NCI-H460 (cell line): ENCODE measurements around the gene KCTD3. TPM values are rescaled to one million over a fixed set of nuclear protein-coding genes. Genes with fewer than 3 reads are reported as not detected.

ENCODE experiments used
- DNase-seq: peaks from one replicate; pipeline ENCODE4 v3.0.0-alpha.2; 2016; ENCODE audit warnings: low read depth; ENCODE audit errors: extremely low read depth
- total RNA-seq: library from RNA; depleted of rRNA; stranded (reverse); fragments of >200 nt; shearing (Covaris generic); gene quantifications from 2 replicates; pipeline ENCODE4 v1.2.3, GENCODE V29; 2014

Gene KCTD3
- total RNA-seq, 1 experiment from 2014 or later = 83.5 TPM

DNA sequence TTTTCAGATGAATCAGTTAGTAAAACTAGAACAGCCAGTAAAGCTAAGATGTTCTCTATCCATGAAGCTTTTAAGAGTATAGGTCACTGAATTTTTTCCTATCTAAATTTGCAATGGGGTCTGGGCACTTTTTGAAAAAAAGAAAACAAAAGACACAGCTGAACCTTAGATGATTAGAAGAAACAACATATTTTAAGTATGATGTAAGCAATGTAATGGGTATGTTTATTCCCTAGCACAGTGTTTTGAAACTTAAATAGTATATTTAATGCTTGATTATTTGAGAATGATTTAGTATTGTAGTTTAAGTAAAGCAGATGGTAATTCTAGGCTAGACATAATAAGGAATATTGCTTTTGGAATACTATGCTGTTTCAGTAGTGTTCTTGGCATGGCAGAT is 36.2 kb downstream of the KCTD3 start:
- DNase-seq = no peak

DNA sequence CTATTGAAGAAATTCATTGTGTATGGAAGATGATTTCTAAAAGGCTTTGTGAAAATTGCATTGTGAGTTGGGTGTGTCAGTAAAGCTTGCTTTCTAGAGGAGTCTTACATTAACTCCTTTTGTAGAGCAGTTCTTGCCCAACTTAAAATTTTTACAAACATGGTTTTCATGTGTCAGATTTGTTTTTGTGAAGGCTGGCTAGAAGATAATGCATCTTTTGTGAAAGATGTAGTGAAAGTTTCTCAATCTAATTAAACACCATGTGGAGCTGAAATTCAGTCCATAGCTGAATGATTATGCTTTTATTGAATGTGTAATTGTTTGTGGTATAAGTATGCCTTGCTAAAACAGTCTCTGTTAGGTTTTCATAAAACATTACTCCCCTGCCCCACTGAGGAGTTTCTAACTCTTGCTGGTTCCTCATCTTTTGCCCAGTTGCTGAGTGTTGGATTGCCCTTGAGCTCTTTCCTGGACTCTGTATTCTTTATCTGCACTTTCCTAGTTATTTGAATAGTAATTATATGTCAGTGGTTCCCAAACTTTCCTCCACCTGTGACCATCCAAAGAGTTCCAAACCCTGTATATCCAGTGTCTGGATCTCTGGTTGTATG is 38.0 kb downstream of the KCTD3 start:
- no peak for DNase-seq

DNA sequence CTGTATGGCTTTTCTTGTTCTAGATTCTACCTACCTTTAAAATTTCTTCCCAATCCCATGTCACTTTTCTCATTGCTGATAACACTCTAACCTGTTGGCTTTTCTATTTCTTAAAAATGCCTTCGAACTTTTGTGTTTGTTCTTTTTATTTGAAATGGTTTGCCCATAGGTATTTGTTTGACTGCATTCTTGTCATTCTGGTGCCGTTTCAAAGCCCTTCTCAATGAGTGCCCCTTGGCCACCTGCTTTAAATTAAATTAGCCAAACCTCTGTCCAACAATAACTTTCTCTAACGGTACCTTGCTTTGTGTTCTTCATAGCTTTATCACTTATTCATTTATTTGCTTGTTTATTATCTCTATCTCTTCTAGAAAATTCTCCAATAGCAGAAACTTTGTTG is 38.9 kb downstream of the KCTD3 start:
- DNase-seq = no peak

- no peak for DNase-seq
These were observed 39.6 kb downstream of the KCTD3 start for GRCh38 chr1:215606564-215607168.

- no peak for DNase-seq
These were observed 40.3 kb downstream of the KCTD3 start for GRCh38 chr1:215607412-215607811.

DNA sequence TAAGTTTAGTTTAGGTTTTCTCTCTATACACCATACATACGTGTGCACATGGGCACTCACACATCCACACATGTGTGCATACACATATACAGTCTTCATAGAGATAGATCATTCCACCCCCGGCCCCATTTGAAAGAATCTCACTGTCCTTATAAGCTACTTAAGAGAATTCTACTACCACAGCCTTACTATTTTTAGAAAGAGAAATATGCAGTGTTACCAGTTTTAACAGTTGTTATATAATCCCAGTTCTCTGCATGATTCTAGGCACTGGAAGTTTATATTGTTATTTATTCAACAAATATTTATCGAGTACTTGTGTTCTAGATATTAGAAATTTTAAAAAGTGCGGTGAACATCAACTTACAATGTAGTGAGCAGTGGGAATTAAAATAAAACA is 41.5 kb downstream of the KCTD3 start:
- no peak for DNase-seq

DNA sequence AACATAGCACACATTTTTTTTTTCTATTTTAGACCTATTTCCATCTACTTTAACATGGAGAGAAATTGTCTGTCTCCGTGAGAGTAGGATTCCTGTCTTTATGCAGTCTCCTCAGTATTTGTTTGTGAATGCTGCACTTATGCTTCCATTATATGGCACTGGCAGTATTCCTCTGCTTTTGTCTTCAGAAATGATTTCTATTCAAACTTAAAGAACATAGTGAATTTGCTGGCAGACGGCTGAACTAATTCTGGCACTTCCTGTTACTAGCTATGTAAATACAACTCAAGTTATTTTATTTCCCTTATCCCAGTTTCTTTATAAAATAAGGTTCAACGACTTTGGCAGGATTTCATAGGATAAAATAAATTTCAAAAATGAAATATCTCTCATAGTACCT is 45.3 kb downstream of the KCTD3 start:
- DNase-seq = no peak

DNA sequence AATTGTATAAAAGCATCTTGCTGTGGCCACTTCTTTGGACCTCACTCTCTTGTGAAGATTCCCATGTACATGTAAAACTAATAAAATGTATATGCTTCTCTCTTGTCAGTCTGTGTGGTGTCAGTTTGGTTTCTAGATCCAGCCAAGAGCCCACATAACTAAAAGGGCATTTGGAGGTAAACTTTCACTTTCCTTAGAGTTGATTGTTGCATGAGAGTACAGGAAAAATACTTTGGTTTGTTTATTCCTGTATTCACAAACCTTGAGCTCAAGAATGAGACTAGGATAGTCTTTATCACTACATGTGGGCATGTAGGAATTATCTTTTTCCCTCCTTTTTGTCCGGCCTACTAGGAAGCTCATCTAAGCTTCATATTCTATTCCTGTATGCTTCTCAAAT is 50.9 kb downstream of the KCTD3 start:
- no peak for DNase-seq

- DNase-seq = no peak
These were observed 56.1 kb downstream of the KCTD3 start for GRCh38 chr1:215623162-215623561.

DNA sequence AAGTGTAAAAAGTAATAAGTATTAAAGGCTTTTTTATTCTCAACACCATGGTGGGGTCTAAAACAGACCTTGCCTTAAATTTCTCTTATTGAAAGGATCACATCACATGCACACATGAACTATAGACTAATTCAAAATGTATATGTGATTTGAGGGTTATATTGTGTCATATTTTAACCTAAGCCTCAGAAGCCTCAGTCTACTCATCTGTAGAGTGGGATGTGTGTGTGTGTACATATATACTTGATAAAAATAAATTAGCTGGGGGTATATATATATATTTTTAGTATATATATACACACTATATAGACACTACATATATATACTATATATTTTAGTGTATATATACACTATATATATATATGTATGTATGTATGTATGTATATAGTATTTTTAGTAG is 58.8 kb downstream of the KCTD3 start:
- DNase-seq = no peak

DNA sequence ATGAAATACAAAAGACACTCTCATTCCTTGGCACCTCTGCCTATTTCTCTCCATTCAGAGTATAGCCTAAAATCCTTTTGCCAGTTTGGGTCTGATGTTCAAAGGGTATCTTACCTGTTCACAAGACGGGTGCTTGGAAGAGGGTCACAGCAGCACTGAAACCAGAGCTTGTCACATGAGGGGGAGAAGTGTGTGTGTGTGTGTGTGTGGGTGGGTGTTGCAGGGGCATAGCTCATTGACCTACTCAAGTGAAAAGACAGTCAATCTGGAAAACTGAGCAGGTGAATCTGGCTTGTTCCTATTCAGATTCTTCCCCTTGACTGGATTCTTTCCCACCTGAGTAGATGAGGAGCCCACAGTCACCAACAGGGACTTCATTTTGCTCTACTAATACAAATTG is 63.9 kb downstream of the KCTD3 start:
- no peak for DNase-seq

DNA sequence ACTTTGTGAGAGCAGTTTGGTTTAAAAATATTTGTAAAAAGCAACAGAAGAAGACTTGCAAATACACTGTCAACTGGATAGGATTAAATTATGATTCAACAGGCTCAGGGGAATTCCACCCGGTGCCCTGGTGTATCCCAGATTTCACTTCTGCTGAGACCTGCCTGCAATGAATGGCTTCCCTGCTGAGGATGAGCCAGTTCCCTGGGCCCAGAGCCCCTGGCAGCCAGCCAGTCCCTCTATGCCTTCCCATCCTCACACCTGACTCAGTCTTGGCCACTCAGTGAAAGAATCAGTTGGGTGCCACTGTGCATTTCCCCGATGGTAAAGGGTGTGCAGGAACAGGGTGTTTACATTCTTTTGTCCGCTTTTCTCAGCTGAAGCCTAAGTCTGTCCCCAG is 64.4 kb downstream of the KCTD3 start:
- no peak for DNase-seq

GRCh38 chr1:215635827-215636226 is 68.7 kb downstream of the KCTD3 start:
- DNase-seq = no peak

DNA sequence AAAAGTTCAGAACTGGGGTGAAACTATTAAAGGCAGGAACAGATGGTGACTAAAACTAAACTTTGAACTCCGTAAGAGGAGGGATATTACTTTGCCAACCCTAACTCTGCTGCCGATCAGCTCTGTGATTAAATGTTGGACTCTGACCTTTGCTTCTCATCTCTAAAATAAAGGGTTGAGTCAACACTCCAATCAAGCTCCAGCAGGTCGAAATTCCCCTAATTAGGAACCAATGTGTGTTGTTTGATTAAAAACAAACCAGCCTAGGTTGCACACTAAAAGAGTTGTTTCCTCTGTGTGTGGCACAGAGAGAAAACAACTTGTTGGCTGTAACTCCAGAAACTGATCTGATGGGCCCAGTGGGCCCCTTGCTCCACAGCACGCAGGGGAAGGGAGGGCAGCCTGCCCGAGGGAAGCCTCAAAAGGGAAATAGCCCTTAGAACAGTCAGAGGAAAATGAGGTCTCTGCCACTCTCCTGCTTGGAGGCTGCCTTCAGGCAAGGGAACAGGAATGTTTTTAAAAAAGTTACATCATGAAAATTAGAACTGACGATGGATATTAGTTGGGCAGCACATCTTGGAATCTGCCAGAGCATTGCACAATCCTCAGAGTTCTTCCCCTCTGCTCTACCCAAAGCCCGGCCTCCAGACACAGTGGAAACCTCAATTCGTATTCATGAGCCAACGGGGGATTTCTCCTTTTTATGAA is 69.3 kb downstream of the KCTD3 start:
- no peak for DNase-seq

DNA sequence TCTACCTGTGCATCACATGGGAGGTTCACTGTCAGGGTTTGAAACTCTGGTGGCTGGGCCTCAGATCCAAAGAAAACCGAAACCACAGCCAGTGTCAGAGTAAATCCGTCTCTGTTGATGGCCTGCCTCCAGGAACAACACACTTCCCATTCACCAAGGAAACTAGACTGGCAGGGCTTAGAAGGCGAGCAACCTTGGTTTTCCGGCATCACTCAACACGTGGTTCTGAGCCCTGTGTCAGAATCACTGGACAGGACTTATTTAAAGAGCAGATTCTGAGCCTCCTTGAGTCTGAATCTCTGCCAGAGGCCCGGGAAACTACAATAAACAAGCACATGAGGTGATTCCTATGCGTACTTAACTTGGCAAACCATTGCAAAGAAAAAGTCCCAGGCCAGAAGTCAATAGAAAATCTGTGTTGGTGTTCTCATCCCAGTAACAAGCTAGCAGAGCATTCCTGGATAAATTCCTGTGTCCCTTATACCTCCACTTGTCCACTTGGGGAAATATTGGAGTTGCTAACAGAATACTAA is 70.0 kb downstream of the KCTD3 start:
- no peak for DNase-seq

- DNase-seq = no peak
These were observed 73.5 kb downstream of the KCTD3 start for GRCh38 chr1:215640429-215641148.

GRCh38 chr1:215643592-215644321 is 76.7 kb downstream of the KCTD3 start:
- no peak for DNase-seq

- DNase-seq = no peak
These were observed 78.1 kb downstream of the KCTD3 start for GRCh38 chr1:215645182-215645581.

GRCh38 chr1:215645861-215646260 is 78.8 kb downstream of the KCTD3 start:
- no peak for DNase-seq

GRCh38 chr1:215647738-215648137 is 80.6 kb downstream of the KCTD3 start:
- DNase-seq = no peak

DNA sequence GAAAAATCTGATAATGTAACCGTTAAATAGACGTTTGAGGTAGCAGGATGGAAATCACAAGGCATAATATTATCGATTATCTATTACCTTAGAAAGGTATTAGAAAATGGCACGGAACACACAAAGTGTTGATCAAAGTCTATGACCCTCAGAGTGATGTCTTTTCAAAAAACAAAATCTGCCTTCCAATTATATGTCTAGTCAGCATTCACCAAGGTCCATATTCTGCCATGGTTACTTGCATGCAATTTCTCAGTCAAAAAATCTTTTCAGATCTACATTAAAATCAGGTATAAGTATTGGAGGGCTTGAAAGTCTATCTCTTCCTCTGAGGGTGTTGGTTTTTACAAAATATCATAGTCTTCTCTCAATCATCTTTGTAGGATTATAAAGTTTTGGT is 81.9 kb downstream of the KCTD3 start:
- DNase-seq = no peak
